ENCODE results near the gene SLC37A1. TPM values are rescaled to one million over a fixed set of nuclear protein-coding genes. Genes with fewer than 3 reads are reported as not detected.
A peak's percentile ranks its signal among the peaks of the same experiment; 100 is the strongest.

Gene SLC37A1
- total RNA-seq, 1 experiment from 2014 or later, result 23.5 TPM

GRCh38 chr21:42498012-42498411 lies 15.6 kb upstream of the SLC37A1 start:
- no peaks in the 10 kb centered on the region for H3K9me2 ChIP-seq (ENCODE audit: insufficient read depth)
- ChIA-PET POLR2A (ENCODE audit: unreplicated experiment) (no interaction called here), CTCF (no interaction called here)
- H3K27ac ChIP-seq, result no peak overlapping the region
- no peak overlapping the region for H2AFZ ChIP-seq
- peaks cover 35% of the 10 kb centered on the region for H3K4me1 ChIP-seq (replicated peaks; ENCODE audit: insufficient read depth)
- H3K4me3 ChIP-seq, result no peak overlapping the region
- no peaks in the 10 kb centered on the region for H3K9me3 ChIP-seq (ENCODE audit: insufficient read depth, low read depth)
- intact Hi-C loops (cut with micrococcal nuclease; ENCODE audit: unreplicated experiment), result no loop called here
- peaks cover 6% of the 10 kb centered on the region; the same call in 1 of the 2 replicates for H3F3A ChIP-seq (ENCODE audit: insufficient read depth, low read depth)
- no peaks in the 10 kb centered on the region for H3K27me3 ChIP-seq (ENCODE audit: insufficient read depth, low read depth)
- no peaks in the 10 kb centered on the region for H3K36me3 ChIP-seq (ENCODE audit: low read depth)
- TF ChIP-seq CTCF (conservative IDR thresholded peaks at IDR 0.05), result no peak
- no peak for TF ChIP-seq EZH2 (IDR thresholded peaks at IDR 0.05; ENCODE audit: low read depth)
- no TSS peak for BruUV-seq (replicated peaks)
- no peak overlapping the region for H3K4me2 ChIP-seq
- no peaks in the 10 kb centered on the region for H3K79me2 ChIP-seq (ENCODE audit: low read depth)
- no peak for DNase-seq
- no peaks in the 10 kb centered on the region for H4K20me1 ChIP-seq (ENCODE audit: insufficient read depth)

- intact Hi-C loops (cut with micrococcal nuclease; ENCODE audit: unreplicated experiment), result no loop called here
- no peaks in the 10 kb centered on the region for H3K9me3 ChIP-seq (ENCODE audit: insufficient read depth, low read depth)
- BruUV-seq (replicated peaks), result no TSS peak
- peaks cover 35% of the 10 kb centered on the region for H3K4me1 ChIP-seq (replicated peaks; ENCODE audit: insufficient read depth)
- H3K27me3 ChIP-seq (ENCODE audit: insufficient read depth, low read depth), result no peaks in the 10 kb centered on the region
- H2AFZ ChIP-seq, result no peak overlapping the region
- DNase-seq, result no peak
- no peaks in the 10 kb centered on the region for H3K79me2 ChIP-seq (ENCODE audit: low read depth)
- no peak overlapping the region for H3K4me2 ChIP-seq
- no peaks in the 10 kb centered on the region for H3K9me2 ChIP-seq (ENCODE audit: insufficient read depth)
- CTCF ChIA-PET, result no interaction called here
- no peak overlapping the region for H3K27ac ChIP-seq
- H3F3A ChIP-seq (ENCODE audit: insufficient read depth, low read depth), result peaks cover 6% of the 10 kb centered on the region; the same call in 1 of the 2 replicates
- no peaks in the 10 kb centered on the region for H4K20me1 ChIP-seq (ENCODE audit: insufficient read depth)
- TF ChIP-seq CTCF (conservative IDR thresholded peaks at IDR 0.05) (no peak), EZH2 (IDR thresholded peaks at IDR 0.05; ENCODE audit: low read depth) (no peak)
- no peak overlapping the region for H3K4me3 ChIP-seq
- no peaks in the 10 kb centered on the region for H3K36me3 ChIP-seq (ENCODE audit: low read depth)
- POLR2A ChIA-PET (ENCODE audit: unreplicated experiment), result no interaction called here
These were observed 14.1 kb upstream of the SLC37A1 start for GRCh38 chr21:42499444-42500112.

- Histone ChIP-seq H4K20me1 (ENCODE audit: insufficient read depth) (no peaks in the 10 kb centered on the region), H3K79me2 (ENCODE audit: low read depth) (no peaks in the 10 kb centered on the region), H3K4me3 (no peak overlapping the region), H2AFZ (no peak overlapping the region), H3F3A (ENCODE audit: insufficient read depth, low read depth) (peaks cover 6% of the 10 kb centered on the region; the same call in 1 of the 2 replicates), H3K4me2 (peak overlapping the region; percentile 30; the same call in 1 of the 2 replicates), H3K9me3 (ENCODE audit: insufficient read depth, low read depth) (no peaks in the 10 kb centered on the region), H3K36me3 (ENCODE audit: low read depth) (no peaks in the 10 kb centered on the region), H3K27ac (peak overlapping the region; percentile 66), H3K27me3 (ENCODE audit: insufficient read depth, low read depth) (no peaks in the 10 kb centered on the region), H3K4me1 (replicated peaks; ENCODE audit: insufficient read depth) (peaks cover 31% of the 10 kb centered on the region), H3K9me2 (ENCODE audit: insufficient read depth) (no peaks in the 10 kb centered on the region)
- no TSS peak for BruUV-seq (replicated peaks)
- TF ChIP-seq EZH2 (IDR thresholded peaks at IDR 0.05; ENCODE audit: low read depth) (no peak), CTCF (conservative IDR thresholded peaks at IDR 0.05) (no peak)
- ChIA-PET POLR2A (ENCODE audit: unreplicated experiment) (no interaction called here), CTCF (no interaction called here)
- no peak for DNase-seq
- intact Hi-C loops (cut with micrococcal nuclease; ENCODE audit: unreplicated experiment), result no loop called here
These were observed 13.4 kb upstream of the SLC37A1 start for GRCh38 chr21:42500225-42500624.
